Fibroblast of the aortic adventitia (primary cell): ENCODE data around the gene KATNAL2. TPM values are rescaled to one million over a fixed set of nuclear protein-coding genes. Genes with fewer than 3 reads are reported as not detected.

Experiments used
- DNase-seq: peaks from one replicate; pipeline ENCODE4 v3.0.0-alpha.2; 2010; ENCODE audit warnings: low read depth
- H3K4me3 ChIP-seq: 2 replicates; pipeline ENCODE4 v1.5.1; 2011; ENCODE audit warnings: low read depth, mild to moderate bottlenecking, control low read depth, low read length, moderate library complexity
- CTCF ChIP-seq: IDR thresholded peaks from 2 replicates; pipeline ENCODE4 v1.5.1; 2011; ENCODE audit warnings: mild to moderate bottlenecking, low read length, control low read depth, inconsistent platforms; ENCODE audit not compliant: insufficient read depth
- total RNA-seq: library from RNA; depleted of rRNA; stranded (reverse); fragments of >200 nt; gene quantifications from 2 replicates; pipeline ENCODE4 v1.2.3, GENCODE V29; 2012; ENCODE audit warnings: low replicate concordance

The KATNAL2 gene
- total RNA-seq, 1 donor: 2.7 TPM

- DNase-seq: no peak
- TF ChIP-seq CTCF: no peak
- no peak overlapping the region for H3K4me3 ChIP-seq
These were observed 223.9 kb downstream of the KATNAL2 start for GRCh38 chr18:47141289-47141688.

- H3K4me3 ChIP-seq: no peak overlapping the region
- TF ChIP-seq CTCF: no peak
These were observed 225.8 kb downstream of the KATNAL2 start for GRCh38 chr18:47143153-47143552.

GRCh38 chr18:47143899-47144485 is 226.6 kb downstream of the KATNAL2 start:
- no peak for DNase-seq
- TF ChIP-seq CTCF: no peak
- H3K4me3 ChIP-seq: no peak overlapping the region

More at GRCh38 chr18:47143153-47143552, 225.8 kb downstream of the KATNAL2 start:
- DNase-seq: no peak

- no peak for TF ChIP-seq CTCF
- H3K4me3 ChIP-seq: no peak overlapping the region
- DNase-seq: no peak
These were observed 228.8 kb downstream of the KATNAL2 start for GRCh38 chr18:47146206-47146605.

GRCh38 chr18:47149457-47150028 is 232.1 kb downstream of the KATNAL2 start:
- no peak for TF ChIP-seq CTCF
- DNase-seq: no peak

GRCh38 chr18:47150029-47150823 is 232.8 kb downstream of the KATNAL2 start, which contains the start of gene HDHD2:
HDHD2 (minus strand) TSS chr18:47150500; CDS start chr18:47136439, 14,061 bp downstream.
- TF ChIP-seq CTCF: no peak
- DNase-seq: peak; percentile 72
- H3K4me3 ChIP-seq: peak within 1 kb of the TSS; percentile 92

More at GRCh38 chr18:47149457-47150028, 232.1 kb downstream of the KATNAL2 start:
- H3K4me3 ChIP-seq: peak overlapping the region; percentile 92
